ENCODE data around the gene MAGI2. TPM values are rescaled to one million over a fixed set of nuclear protein-coding genes. Genes with fewer than 3 reads are reported as not detected.

Gene MAGI2
- total RNA-seq, 4 donors from 2014 or later, result 0.23 to 5.5 (median 0.45) TPM

GRCh38 chr7:78473021-78473420 is 980.4 kb downstream of the MAGI2 start:
- Histone ChIP-seq H3K36me3 (no peaks in the 10 kb centered on the region), H3K4me3 (no peak overlapping the region), H3K9me3 (no peaks in the 10 kb centered on the region), H3K27ac (no peak overlapping the region), H3K27me3 (no peaks in the 10 kb centered on the region), H3K4me1 (no peaks in the 10 kb centered on the region)
- TF ChIP-seq, protein P1, sequence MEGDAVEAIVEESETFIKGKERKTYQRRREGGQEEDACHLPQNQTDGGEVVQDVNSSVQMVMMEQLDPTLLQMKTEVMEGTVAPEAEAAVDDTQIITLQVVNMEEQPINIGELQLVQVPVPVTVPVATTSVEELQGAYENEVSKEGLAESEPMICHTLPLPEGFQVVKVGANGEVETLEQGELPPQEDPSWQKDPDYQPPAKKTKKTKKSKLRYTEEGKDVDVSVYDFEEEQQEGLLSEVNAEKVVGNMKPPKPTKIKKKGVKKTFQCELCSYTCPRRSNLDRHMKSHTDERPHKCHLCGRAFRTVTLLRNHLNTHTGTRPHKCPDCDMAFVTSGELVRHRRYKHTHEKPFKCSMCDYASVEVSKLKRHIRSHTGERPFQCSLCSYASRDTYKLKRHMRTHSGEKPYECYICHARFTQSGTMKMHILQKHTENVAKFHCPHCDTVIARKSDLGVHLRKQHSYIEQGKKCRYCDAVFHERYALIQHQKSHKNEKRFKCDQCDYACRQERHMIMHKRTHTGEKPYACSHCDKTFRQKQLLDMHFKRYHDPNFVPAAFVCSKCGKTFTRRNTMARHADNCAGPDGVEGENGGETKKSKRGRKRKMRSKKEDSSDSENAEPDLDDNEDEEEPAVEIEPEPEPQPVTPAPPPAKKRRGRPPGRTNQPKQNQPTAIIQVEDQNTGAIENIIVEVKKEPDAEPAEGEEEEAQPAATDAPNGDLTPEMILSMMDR (IDR thresholded peaks at IDR 0.05), result no peak
- TF ChIP-seq POLR2A (IDR thresholded peaks at IDR 0.05), result no peak
- intact Hi-C loops (cut with DNase I), result no loop called here
- WGBS, 2 donors, result 65 to 79% methylated on average over 1 of the region's 1 CpG
- DNase-seq, result no peak

DNA sequence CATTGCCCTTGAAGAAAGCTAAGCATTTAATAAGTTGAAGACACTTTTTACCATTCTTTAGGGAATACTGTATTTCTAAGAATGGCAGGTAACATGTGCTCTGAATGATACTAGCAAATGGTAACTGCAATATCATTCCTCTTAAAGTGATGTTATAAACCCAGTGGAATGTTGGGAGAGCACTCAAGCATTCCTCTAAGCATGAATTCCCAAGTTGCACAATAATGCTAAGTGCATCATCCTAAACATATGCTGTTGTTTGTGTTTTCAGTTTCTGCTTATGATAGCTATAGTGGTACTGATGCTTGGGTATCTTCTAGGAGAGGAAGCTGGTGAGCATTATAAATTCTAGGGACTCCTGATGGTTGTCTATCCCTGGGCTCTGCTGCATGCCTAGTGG is 980.9 kb downstream of the MAGI2 start:
- TF ChIP-seq, protein P1 (IDR thresholded peaks at IDR 0.05), result no peak
- no peak for TF ChIP-seq POLR2A (IDR thresholded peaks at IDR 0.05)
- no peak for DNase-seq
- Histone ChIP-seq H3K9me3 (no peaks in the 10 kb centered on the region), H3K4me3 (no peak overlapping the region), H3K27me3 (no peaks in the 10 kb centered on the region), H3K36me3 (no peaks in the 10 kb centered on the region), H3K27ac (no peak overlapping the region), H3K4me1 (no peaks in the 10 kb centered on the region)
- intact Hi-C loops (cut with DNase I), result no loop called here

- 72 to 78% methylated on average over 5 of the region's 5 CpGs for WGBS, 2 donors
- Histone ChIP-seq H3K4me1 (no peaks in the 10 kb centered on the region), H3K36me3 (no peaks in the 10 kb centered on the region), H3K4me3 (no peak overlapping the region), H3K9me3 (no peaks in the 10 kb centered on the region), H3K27me3 (no peaks in the 10 kb centered on the region), H3K27ac (no peak overlapping the region)
- intact Hi-C loops (cut with DNase I), result no loop called here
- no peak for TF ChIP-seq POLR2A (IDR thresholded peaks at IDR 0.05)
- TF ChIP-seq, protein P1 (IDR thresholded peaks at IDR 0.05), result no peak
- no peak for DNase-seq
Observed at GRCh38 chr7:78465894-78466293, 987.6 kb downstream of the MAGI2 start.

DNA sequence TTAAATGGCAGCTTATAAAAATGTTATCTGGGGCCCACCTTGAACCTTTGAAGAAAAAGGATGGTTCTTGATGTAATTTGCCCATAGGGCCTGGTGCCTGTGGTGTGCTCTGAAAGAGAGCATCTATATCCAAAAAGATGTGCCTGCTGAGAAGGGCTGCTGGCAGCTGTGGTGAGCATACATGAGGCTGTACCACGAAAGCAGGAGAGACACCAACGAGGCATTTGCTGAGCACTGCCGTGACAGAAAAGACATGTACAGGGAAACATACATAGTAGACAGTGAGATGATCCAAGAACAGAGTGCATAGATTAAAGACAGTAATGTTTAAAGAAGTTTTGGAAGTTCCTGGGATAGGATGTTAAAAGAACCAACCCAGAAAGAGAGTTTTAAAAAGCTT is 990.4 kb downstream of the MAGI2 start:
- H3K27me3 ChIP-seq, result no peaks in the 10 kb centered on the region
- no peak overlapping the region for H3K27ac ChIP-seq
- no peaks in the 10 kb centered on the region for H3K4me1 ChIP-seq
- no peaks in the 10 kb centered on the region for H3K9me3 ChIP-seq
- TF ChIP-seq POLR2A (IDR thresholded peaks at IDR 0.05), result no peak
- TF ChIP-seq, protein P1 (IDR thresholded peaks at IDR 0.05), result no peak
- no peak overlapping the region for H3K4me3 ChIP-seq
- DNase-seq, result no peak
- WGBS, 2 donors, result 85 to 93% methylated on average over 3 of the region's 3 CpGs
- no peaks in the 10 kb centered on the region for H3K36me3 ChIP-seq
- intact Hi-C loops (cut with DNase I), result no loop called here

DNA sequence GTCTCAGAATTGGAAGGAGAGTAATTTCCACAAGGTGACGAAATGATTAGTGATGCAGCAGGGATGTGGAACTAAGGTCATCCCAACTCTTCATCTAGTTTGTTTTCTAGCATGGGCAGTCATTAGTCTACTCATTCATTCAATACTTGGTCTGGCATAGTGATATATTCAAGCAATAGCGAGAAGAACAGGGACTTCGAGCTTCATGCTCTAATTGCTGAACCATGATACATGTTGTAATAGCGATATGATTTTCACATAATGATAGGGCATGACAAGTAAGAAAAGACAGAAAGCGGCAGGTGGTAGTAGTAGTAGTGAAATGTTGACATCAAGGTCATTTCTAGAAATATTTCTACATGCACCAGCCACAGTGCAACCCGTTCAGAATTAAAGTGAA is 1002.8 kb downstream of the MAGI2 start:
- Histone ChIP-seq H3K4me1 (no peaks in the 10 kb centered on the region), H3K9me3 (no peaks in the 10 kb centered on the region), H3K27me3 (no peaks in the 10 kb centered on the region), H3K4me3 (no peak overlapping the region), H3K27ac (no peak overlapping the region), H3K36me3 (no peaks in the 10 kb centered on the region)
- 69 to 71% methylated on average over 6 of the region's 6 CpGs for WGBS, 2 donors
- DNase-seq, result no peak
- TF ChIP-seq POLR2A (IDR thresholded peaks at IDR 0.05), result no peak
- TF ChIP-seq, protein P1 (IDR thresholded peaks at IDR 0.05), result no peak
- intact Hi-C loops (cut with DNase I), result no loop called here

Measured in esophagus squamous epithelium (tissue), 5 donors.